RKO (cell line): ENCODE measurements around the gene GRIK1.
A peak's percentile ranks its signal among the peaks of the same experiment; 100 is the strongest.

ENCODE experiments used
- DNase-seq: peaks from one replicate; pipeline ENCODE4 v3.0.0-alpha.2; 2016; ENCODE audit warnings: low spot score

GRIK1 gene

DNA sequence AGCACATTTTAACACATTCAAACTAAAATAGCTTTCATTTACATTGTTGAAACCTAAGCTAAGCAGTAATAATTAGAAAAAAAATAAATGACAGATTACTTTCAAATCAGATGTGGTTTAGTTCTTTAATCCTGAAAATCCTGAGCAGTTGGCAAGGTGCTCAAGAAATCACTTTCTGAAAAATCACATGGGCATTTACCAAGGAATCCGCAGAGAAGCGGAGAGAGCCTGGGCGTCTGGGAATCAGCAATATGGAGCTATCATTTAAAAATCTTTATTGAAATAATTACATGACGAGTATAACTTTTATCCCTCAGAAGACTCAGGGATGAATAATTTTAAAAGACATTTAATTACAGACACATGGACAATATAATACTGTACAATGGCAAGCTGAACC is 30.2 kb downstream of the GRIK1 start:
- DNase-seq: no peak

GRCh38 chr21:29904359-29905282 is 35.2 kb downstream of the GRIK1 start:
- peak; percentile 3 for DNase-seq

DNA sequence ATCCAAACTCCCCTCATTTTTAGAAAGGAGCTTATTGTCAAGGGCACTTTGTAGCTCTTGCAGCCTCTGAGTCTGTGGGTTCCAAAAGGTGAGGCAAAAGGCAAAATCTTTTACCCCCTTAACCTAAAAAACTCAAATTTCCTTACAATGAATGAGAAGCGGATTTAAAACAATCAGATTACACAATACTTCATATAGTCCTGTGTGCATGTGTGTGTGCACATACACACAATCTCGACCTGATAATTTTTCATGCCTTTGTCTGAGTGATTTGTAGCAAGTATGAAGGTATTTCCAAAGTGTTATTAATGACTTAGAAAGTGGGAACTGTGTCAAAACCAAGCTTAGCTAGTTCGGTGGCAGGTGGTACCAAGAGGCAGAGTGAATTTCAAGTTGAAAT is 42.9 kb downstream of the GRIK1 start:
- DNase-seq: no peak

DNA sequence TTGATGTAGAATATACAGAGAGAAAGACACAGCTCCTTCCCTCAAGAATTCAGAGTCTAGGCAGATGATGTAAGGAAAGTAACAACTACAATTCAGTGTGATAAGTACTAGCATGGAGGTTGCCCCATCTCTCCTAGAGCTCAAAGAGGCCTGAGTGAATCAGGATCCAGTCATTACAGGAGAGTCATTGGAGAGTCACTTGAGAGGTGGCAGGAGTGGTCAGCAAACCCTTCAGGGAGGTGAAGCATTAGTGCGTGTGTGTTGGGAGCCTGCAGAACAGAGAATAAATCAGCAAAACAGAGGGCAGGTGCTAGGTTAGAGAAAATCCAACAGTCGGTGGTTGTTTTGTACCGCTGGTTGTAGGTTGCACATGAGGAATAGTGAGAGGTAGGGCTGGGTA is 46.1 kb downstream of the GRIK1 start:
- peak; percentile 43 for DNase-seq

- no peak for DNase-seq
These were observed 47.4 kb downstream of the GRIK1 start for GRCh38 chr21:29892379-29892778.

- DNase-seq: no peak
These were observed 51.4 kb downstream of the GRIK1 start for GRCh38 chr21:29888437-29888836.

GRCh38 chr21:29887313-29888009 is 52.3 kb downstream of the GRIK1 start:
- no peak for DNase-seq

- no peak for DNase-seq
These were observed 54.3 kb downstream of the GRIK1 start for GRCh38 chr21:29885491-29885890.

GRCh38 chr21:29875873-29876272 is 63.9 kb downstream of the GRIK1 start:
- no peak for DNase-seq

GRCh38 chr21:29875036-29875716 is 64.6 kb downstream of the GRIK1 start:
- DNase-seq: no peak

- no peak for DNase-seq
These were observed 65.9 kb downstream of the GRIK1 start for GRCh38 chr21:29873908-29874307.

GRCh38 chr21:29870814-29871213 is 69.0 kb downstream of the GRIK1 start:
- no peak for DNase-seq

DNA sequence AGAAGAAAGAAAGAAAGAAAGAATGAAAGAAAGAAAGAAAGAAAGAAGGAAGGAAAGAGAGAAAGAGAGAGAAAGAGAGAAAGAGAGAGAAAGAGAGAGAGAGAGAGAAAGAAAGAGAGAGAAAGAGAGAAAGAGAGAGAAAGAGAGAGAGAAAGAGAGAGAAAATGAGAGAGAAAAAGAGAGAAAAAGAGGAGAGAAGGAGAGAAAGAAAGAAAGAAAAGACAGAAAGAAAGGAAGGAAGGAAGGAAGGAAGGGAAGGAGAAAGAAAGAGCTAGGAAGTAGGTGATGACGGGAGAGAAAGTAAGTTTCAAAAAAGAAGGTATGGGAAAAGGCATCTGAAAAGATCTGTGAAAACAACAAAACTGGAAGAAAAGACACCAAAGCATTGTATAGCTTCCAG is 72.0 kb downstream of the GRIK1 start:
- DNase-seq: no peak

- no peak for DNase-seq
These were observed 79.5 kb downstream of the GRIK1 start for GRCh38 chr21:29860346-29860745.

- no peak for DNase-seq
These were observed 82.6 kb downstream of the GRIK1 start for GRCh38 chr21:29857150-29857549.

- no peak for DNase-seq
These were observed 85.0 kb downstream of the GRIK1 start for GRCh38 chr21:29854795-29855194.

- no peak for DNase-seq
These were observed 88.2 kb downstream of the GRIK1 start for GRCh38 chr21:29851611-29852010.

- peak; percentile 73 for DNase-seq
These were observed 90.0 kb downstream of the GRIK1 start for GRCh38 chr21:29849735-29850176.

GRCh38 chr21:29843804-29844203 is 96.0 kb downstream of the GRIK1 start:
- DNase-seq: no peak

- DNase-seq: no peak
These were observed 105.2 kb downstream of the GRIK1 start for GRCh38 chr21:29834617-29835016.

- DNase-seq: no peak
These were observed 107.6 kb downstream of the GRIK1 start for GRCh38 chr21:29832217-29832616.

- peak; percentile 3 for DNase-seq
These were observed 110.1 kb downstream of the GRIK1 start for GRCh38 chr21:29829564-29830275.
